ENCODE data around the gene PLPP3. TPM values are rescaled to one million over a fixed set of nuclear protein-coding genes. Genes with fewer than 3 reads are reported as not detected.

PLPP3 gene
- total RNA-seq, 2 experiments from 2014 or later = not detected

- intact Hi-C loops (cut with micrococcal nuclease) = no loop called here
- peaks cover 20% of the 10 kb centered on the region for H3K27me3 Mint-ChIP-seq (ENCODE audit: low read depth)
- CTCF ChIA-PET = no interaction called here
These were observed 6.9 kb downstream of the PLPP3 start for GRCh38 chr1:56572334-56573050.

DNA sequence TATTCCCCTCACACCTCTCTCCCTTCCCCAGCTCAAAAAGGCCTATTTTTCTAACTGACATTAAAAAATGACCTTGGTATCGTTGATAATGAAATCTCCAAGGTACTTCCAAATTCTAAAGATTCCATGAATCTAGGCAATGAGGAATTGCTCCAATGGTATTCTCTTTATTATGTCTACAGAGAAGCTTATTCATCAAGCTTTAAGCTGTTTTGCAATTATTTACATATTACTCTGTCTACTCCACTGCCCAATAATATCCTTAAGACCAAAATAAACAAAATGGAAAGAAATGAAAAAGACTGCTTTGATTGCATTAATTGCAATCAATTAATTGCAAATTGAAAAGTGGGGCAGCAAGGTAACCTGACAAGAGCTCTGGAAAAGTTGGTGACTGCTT lies 7.9 kb downstream of the PLPP3 start:
- H3K4me1 Mint-ChIP-seq (ENCODE audit: low read depth) = no peaks in the 10 kb centered on the region
- no peaks in the 10 kb centered on the region for H3K36me3 Mint-ChIP-seq (ENCODE audit: low read depth)
- H3K9me3 Mint-ChIP-seq = no peaks in the 10 kb centered on the region
- CTCF ChIA-PET = no interaction called here
- no peak for DNase-seq
- no peak overlapping the region for H3K27ac Mint-ChIP-seq
- peaks cover 10% of the 10 kb centered on the region for H3K27me3 Mint-ChIP-seq (ENCODE audit: low read depth)
- H3K4me3 Mint-ChIP-seq = no peak overlapping the region
- intact Hi-C loops (cut with micrococcal nuclease) = no loop called here

More at GRCh38 chr1:56572334-56573050, 6.9 kb downstream of the PLPP3 start:
- DNase-seq = no peak
- H3K4me3 Mint-ChIP-seq = no peak overlapping the region
- H3K4me1 Mint-ChIP-seq (ENCODE audit: low read depth) = no peaks in the 10 kb centered on the region
- no peaks in the 10 kb centered on the region for H3K36me3 Mint-ChIP-seq (ENCODE audit: low read depth)
- H3K27ac Mint-ChIP-seq = no peak overlapping the region
- H3K9me3 Mint-ChIP-seq = no peaks in the 10 kb centered on the region

- Mint-ChIP-seq H3K9me3 (no peaks in the 10 kb centered on the region), H3K27ac (no peak overlapping the region), H3K4me3 (no peak overlapping the region), H3K27me3 (ENCODE audit: low read depth) (peaks cover 8% of the 10 kb centered on the region), H3K4me1 (ENCODE audit: low read depth) (no peaks in the 10 kb centered on the region), H3K36me3 (ENCODE audit: low read depth) (no peaks in the 10 kb centered on the region)
- no peak for DNase-seq
- intact Hi-C loops (cut with micrococcal nuclease) = no loop called here
- CTCF ChIA-PET = no interaction called here
These were observed 8.4 kb downstream of the PLPP3 start for GRCh38 chr1:56570924-56571372.

DNA sequence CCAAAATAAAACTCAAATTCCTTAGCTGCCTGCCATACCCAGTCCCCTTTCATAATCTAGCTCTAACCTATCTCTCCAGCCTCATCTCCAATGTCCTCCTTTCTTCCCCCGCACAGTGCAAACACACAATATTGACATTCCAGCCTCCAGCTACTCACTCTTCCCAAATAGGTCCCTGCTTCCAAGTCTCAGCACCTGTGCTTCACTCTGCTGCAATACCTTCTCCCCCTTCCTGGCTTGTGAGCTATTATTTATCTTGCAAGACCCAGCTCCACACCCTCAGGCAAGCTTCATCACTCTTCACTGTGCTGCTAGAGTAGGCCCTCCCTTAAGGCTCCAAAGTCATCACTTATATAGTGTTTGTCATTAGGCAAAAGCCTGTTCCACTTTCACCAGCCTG lies 9.7 kb downstream of the PLPP3 start:
- no peaks in the 10 kb centered on the region for H3K9me3 Mint-ChIP-seq
- H3K4me3 Mint-ChIP-seq = no peak overlapping the region
- no peak overlapping the region for H3K27ac Mint-ChIP-seq
- CTCF ChIA-PET = interaction anchor here (0.9 kb wide), 1 partner anchor 15 kb away, joined by 3 read pairs; no protein-coding TSS in a partner anchor
- H3K36me3 Mint-ChIP-seq (ENCODE audit: low read depth) = no peaks in the 10 kb centered on the region
- H3K27me3 Mint-ChIP-seq (ENCODE audit: low read depth) = peaks cover 8% of the 10 kb centered on the region
- intact Hi-C loops (cut with micrococcal nuclease) = no loop called here
- no peak for DNase-seq
- no peaks in the 10 kb centered on the region for H3K4me1 Mint-ChIP-seq (ENCODE audit: low read depth)

DNA sequence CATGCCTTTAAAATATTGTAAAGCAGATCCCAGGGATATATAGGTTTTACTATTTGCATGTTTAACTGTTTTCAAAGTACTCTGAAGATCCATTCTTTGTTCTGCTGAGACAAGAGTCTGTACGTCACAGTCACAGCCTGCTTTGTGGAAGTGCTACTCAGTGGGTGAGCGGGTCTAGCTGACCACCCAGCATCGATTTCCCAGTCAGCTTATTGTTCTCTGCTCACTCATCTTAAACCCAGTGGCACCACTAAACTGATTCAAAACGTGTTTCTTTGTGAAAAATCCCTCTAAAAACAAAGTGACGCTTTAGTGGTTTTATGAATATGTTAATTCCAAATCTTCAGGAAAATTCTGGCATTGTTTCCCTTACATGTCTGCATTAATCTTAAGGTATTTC lies 12.4 kb downstream of the PLPP3 start:
- DNase-seq = no peak
- intact Hi-C loops (cut with micrococcal nuclease) = no loop called here
- Mint-ChIP-seq H3K36me3 (ENCODE audit: low read depth) (no peaks in the 10 kb centered on the region), H3K9me3 (no peaks in the 10 kb centered on the region), H3K27ac (no peak overlapping the region), H3K27me3 (ENCODE audit: low read depth) (peaks cover 3% of the 10 kb centered on the region), H3K4me3 (no peak overlapping the region), H3K4me1 (ENCODE audit: low read depth) (no peaks in the 10 kb centered on the region)
- CTCF ChIA-PET = no interaction called here

GRCh38 chr1:56566061-56566744 lies 13.2 kb downstream of the PLPP3 start:
- intact Hi-C loops (cut with micrococcal nuclease) = no loop called here
- no peak for DNase-seq

DNA sequence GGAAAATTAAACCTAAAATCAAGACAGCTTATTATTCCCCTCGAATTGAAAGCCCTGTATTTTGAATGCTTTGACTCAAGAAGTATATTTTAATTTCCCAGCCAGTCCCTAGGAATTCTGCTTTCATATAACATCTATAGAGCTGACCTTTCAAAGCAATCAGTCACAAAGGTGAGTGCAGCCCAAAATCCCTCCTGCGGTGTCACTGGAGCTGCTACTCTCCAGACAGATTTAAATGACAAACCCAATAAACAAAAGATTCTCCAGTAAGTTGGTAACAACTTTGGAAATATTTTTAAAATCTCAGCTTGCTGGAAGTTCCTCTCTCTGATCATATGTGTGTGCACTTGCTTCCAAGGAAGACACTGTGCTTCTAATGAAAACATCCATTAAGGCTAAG lies 14.7 kb downstream of the PLPP3 start:
- peaks cover 6% of the 10 kb centered on the region for H3K27me3 Mint-ChIP-seq (ENCODE audit: low read depth)
- H3K36me3 Mint-ChIP-seq (ENCODE audit: low read depth) = no peaks in the 10 kb centered on the region
- no peaks in the 10 kb centered on the region for H3K4me1 Mint-ChIP-seq (ENCODE audit: low read depth)
- H3K27ac Mint-ChIP-seq = no peak overlapping the region
- DNase-seq = no peak
- no peaks in the 10 kb centered on the region for H3K9me3 Mint-ChIP-seq
- intact Hi-C loops (cut with micrococcal nuclease) = no loop called here
- CTCF ChIA-PET = interaction anchor here (0.9 to 1.2 kb wide), 2 partner anchors 9 to 11 kb away, joined by 3 to 4 read pairs; no protein-coding TSS in a partner anchor
- no peak overlapping the region for H3K4me3 Mint-ChIP-seq

More at GRCh38 chr1:56566061-56566744, 13.2 kb downstream of the PLPP3 start:
- no peaks in the 10 kb centered on the region for H3K36me3 Mint-ChIP-seq (ENCODE audit: low read depth)
- H3K27me3 Mint-ChIP-seq (ENCODE audit: low read depth) = peaks cover 3% of the 10 kb centered on the region
- CTCF ChIA-PET = no interaction called here
- H3K27ac Mint-ChIP-seq = no peak overlapping the region
- H3K4me1 Mint-ChIP-seq (ENCODE audit: low read depth) = no peaks in the 10 kb centered on the region
- H3K4me3 Mint-ChIP-seq = no peak overlapping the region
- no peaks in the 10 kb centered on the region for H3K9me3 Mint-ChIP-seq

- Mint-ChIP-seq H3K9me3 (no peaks in the 10 kb centered on the region), H3K4me3 (no peak overlapping the region), H3K27ac (no peak overlapping the region), H3K4me1 (ENCODE audit: low read depth) (no peaks in the 10 kb centered on the region), H3K27me3 (ENCODE audit: low read depth) (peaks cover 4% of the 10 kb centered on the region), H3K36me3 (ENCODE audit: low read depth) (no peaks in the 10 kb centered on the region)
- CTCF ChIA-PET = interaction anchor here (1.2 kb wide), 1 partner anchor 10 kb away, joined by 4 read pairs; no protein-coding TSS in a partner anchor
- intact Hi-C loops (cut with micrococcal nuclease) = no loop called here
- no peak for DNase-seq
These were observed 15.8 kb downstream of the PLPP3 start for GRCh38 chr1:56563568-56563967.

DNA sequence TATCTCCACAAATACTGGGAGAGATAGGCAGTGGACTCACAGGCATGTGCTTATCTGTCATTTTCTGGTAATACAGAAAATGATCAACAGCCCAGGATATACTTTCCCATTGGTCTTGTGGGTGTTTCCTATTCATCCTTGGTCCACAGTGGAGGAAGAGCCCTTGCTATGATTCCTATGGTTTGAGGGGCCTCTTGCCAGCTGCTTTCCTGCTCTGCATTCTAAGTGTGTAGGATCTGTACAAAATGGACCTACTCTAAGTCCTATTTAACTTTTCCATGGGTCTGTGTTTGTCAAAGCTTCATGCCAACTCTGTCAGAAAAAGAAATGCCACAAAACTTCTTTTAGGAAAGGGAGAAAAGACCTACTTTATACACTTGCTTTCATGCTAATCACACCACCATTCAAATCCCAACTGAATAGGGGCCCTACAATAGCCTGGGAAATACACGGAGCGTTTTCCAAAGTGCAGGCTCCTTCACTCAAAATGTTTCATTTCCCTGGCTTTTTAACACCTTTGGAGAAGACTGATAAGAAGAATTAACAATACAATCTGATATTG lies 16.4 kb downstream of the PLPP3 start:
- intact Hi-C loops (cut with micrococcal nuclease) = no loop called here
- Mint-ChIP-seq H3K4me1 (ENCODE audit: low read depth) (no peaks in the 10 kb centered on the region), H3K4me3 (no peak overlapping the region), H3K27ac (no peak overlapping the region), H3K9me3 (no peaks in the 10 kb centered on the region), H3K36me3 (ENCODE audit: low read depth) (no peaks in the 10 kb centered on the region), H3K27me3 (ENCODE audit: low read depth) (peaks cover 4% of the 10 kb centered on the region)
- DNase-seq = no peak
- CTCF ChIA-PET = no interaction called here

DNA sequence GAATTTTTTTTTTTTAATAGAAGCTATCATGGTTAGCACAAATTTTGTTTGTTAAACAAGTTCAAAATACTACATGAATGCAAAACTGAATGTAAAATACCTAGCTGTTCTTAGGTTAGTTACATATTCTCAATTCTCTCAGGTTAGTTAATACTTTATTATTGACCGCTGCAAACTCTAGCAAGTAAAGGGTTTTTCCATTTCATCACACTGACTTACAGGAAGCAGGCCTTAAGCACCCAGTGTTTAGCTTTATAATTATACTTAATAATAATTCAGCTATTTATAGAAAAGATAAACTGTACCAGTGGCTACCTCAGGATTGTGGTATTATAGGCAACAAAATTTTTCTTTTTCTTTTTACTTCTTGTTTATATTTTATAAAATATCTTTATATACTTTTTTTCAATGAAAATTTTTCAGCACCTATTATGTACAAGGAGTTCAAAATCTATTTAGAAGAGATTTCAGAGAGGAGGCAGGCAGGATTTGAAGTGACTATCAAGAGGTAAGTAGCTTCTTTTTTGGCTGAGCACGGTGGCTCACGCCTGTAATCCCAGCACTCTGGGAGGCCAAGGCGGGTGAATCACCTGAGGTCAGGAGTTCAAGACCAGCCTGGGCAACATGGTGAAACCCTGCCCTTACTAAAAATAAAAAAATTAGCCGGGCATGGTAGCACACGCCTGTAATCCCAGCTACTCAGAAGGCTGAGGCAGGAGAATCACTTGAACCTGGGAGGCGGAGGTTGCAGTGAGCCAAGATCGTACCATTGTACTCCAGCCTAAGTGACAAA lies 17.9 kb downstream of the PLPP3 start:
- H3K36me3 Mint-ChIP-seq (ENCODE audit: low read depth) = no peaks in the 10 kb centered on the region
- DNase-seq = no peak
- H3K27me3 Mint-ChIP-seq (ENCODE audit: low read depth) = peaks cover 4% of the 10 kb centered on the region
- H3K9me3 Mint-ChIP-seq = no peaks in the 10 kb centered on the region
- intact Hi-C loops (cut with micrococcal nuclease) = no loop called here
- H3K4me3 Mint-ChIP-seq = no peak overlapping the region
- CTCF ChIA-PET = no interaction called here
- H3K4me1 Mint-ChIP-seq (ENCODE audit: low read depth) = no peaks in the 10 kb centered on the region
- no peak overlapping the region for H3K27ac Mint-ChIP-seq

DNA sequence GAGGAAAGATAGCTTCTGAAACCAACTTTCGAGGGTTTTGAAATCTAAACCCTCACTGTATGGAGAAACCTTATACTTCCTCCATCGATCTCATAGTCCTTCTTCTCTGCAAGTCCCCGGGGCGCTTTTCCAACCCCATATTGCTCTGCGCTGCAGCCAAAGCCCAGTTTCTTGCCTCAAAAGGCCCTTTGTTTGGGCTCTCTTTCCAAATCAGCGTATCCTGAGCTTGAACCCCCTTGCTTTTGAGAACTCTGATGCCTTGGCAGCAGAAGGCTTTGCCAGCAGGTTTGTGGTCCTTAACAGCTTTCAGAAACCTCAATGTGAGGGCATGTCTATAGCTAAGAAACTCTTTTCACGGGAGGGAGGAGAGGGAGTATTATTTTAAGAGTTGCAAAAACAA lies 21.6 kb downstream of the PLPP3 start:
- Mint-ChIP-seq H3K36me3 (ENCODE audit: low read depth) (no peaks in the 10 kb centered on the region), H3K4me1 (ENCODE audit: low read depth) (no peaks in the 10 kb centered on the region), H3K4me3 (no peak overlapping the region), H3K27me3 (ENCODE audit: low read depth) (peaks cover 4% of the 10 kb centered on the region), H3K27ac (no peak overlapping the region), H3K9me3 (no peaks in the 10 kb centered on the region)
- CTCF ChIA-PET = no interaction called here
- intact Hi-C loops (cut with micrococcal nuclease) = no loop called here
- no peak for DNase-seq

DNA sequence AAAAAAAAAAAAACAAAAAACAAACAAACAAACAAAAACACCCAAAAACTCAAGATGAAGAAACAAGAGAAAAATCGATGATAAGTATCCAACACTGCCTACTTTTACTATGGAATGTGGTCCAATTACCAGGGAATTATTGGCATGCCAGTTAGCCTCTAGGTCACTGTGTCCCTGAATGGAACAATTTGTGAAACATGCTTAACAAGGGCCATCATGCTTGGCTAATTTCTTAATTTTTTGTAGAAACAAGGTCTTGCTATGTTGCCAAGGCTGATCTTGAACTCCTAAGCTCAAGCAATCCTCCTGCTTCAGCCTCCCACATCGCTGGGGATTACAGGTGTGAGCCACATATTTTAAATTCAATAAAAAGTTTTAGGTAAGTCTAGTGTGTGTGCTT lies 23.9 kb downstream of the PLPP3 start:
- intact Hi-C loops (cut with micrococcal nuclease) = no loop called here
- H3K27ac Mint-ChIP-seq = no peak overlapping the region
- no peaks in the 10 kb centered on the region for H3K4me1 Mint-ChIP-seq (ENCODE audit: low read depth)
- H3K36me3 Mint-ChIP-seq (ENCODE audit: low read depth) = no peaks in the 10 kb centered on the region
- H3K4me3 Mint-ChIP-seq = no peak overlapping the region
- no peak for DNase-seq
- H3K9me3 Mint-ChIP-seq = no peaks in the 10 kb centered on the region
- H3K27me3 Mint-ChIP-seq (ENCODE audit: low read depth) = peaks cover 4% of the 10 kb centered on the region
- CTCF ChIA-PET = no interaction called here

All from activated naive CD4-positive, alpha-beta T cell treated with anti-CD3 and anti-CD28 coated beads for 36 hours (primary cell).